IPS-18c (cell line): ENCODE measurements around the gene TAS2R10.

Experiments
- H3K4me3 ChIP-seq: 2 replicates; pipeline ENCODE4 v1.7.0; 2013; ENCODE audit warnings: low read depth, mild to moderate bottlenecking, low read length, moderate library complexity; ENCODE audit not compliant: insufficient read depth
- H3K9me3 ChIP-seq: one replicate; pipeline ENCODE4 v1.6.1; 2013; ENCODE audit warnings: mild to moderate bottlenecking, low read length, moderate library complexity; ENCODE audit not compliant: control insufficient read depth, insufficient read depth

Gene TAS2R10, protein sequence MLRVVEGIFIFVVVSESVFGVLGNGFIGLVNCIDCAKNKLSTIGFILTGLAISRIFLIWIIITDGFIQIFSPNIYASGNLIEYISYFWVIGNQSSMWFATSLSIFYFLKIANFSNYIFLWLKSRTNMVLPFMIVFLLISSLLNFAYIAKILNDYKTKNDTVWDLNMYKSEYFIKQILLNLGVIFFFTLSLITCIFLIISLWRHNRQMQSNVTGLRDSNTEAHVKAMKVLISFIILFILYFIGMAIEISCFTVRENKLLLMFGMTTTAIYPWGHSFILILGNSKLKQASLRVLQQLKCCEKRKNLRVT

DNA sequence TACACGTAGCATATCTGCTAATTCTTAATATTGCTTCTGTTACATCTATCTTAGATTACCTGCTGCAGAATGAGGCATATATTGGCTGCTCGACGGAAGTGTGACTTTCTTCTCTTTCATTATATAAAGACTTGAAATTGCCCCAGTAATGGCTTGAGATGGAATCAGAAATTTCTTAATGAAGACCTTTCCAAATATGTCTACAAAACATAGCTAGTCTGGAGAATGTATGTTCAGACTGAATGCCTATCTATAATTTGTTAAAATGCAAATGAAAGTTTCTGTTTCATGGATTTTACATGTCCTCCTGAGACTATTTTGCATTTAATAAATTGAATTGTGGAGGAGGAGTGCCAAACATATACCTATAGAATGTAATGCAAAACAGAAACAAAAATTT lies at the start of gene TAS2R10:
Gene TAS2R10, minus strand, starts transcription at position 101 of the 400 bp plus-strand sequence. Its CDS starts 89 bp downstream, at position 12.
- H3K9me3 ChIP-seq: no peaks in the 10 kb centered on the region
- H3K4me3 ChIP-seq: no peak within 1 kb of the TSS

DNA sequence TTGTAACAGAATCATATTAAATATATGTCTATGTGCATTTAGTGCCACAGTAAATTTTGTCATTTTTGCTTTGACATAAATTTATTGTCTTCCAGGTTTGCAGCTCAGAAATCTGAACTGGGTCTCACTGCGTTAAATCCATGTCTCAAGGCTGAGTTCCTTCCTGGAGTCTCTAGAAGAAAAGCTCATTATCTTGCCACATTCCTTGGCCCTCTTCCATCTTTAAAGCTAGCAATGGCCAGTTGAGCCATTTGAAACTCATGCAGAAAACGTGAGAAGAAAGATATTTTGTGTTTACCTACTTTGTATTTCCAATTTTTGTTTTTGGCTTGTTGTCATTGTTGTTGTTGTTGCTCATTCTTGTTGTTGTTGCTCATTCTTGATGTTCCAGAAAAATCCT lies 47.2 kb upstream of the TAS2R10 start:
- Histone ChIP-seq H3K4me3 (no peak overlapping the region), H3K9me3 (no peaks in the 10 kb centered on the region)

DNA sequence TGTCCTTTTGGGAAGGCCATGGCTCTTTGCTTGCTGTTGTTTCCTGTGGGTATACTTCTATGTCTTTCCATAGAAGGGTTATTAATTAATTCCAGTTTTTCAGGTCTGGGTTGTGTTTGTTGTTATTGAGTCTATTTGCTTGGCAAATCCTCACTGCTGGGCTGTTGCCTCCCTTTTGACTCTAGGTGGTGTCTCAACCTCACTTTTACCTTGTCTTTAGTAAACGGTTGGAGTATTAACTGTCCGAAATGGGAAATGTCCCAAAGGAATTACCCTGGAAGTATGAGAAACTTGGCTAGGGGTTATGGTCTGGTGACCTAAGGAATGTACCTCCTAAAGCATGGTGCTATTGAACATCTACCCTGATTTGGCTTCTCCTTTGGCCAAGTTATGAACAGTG lies 41.2 kb upstream of the TAS2R10 start:
- Histone ChIP-seq H3K9me3 (no peaks in the 10 kb centered on the region), H3K4me3 (no peak overlapping the region)

DNA sequence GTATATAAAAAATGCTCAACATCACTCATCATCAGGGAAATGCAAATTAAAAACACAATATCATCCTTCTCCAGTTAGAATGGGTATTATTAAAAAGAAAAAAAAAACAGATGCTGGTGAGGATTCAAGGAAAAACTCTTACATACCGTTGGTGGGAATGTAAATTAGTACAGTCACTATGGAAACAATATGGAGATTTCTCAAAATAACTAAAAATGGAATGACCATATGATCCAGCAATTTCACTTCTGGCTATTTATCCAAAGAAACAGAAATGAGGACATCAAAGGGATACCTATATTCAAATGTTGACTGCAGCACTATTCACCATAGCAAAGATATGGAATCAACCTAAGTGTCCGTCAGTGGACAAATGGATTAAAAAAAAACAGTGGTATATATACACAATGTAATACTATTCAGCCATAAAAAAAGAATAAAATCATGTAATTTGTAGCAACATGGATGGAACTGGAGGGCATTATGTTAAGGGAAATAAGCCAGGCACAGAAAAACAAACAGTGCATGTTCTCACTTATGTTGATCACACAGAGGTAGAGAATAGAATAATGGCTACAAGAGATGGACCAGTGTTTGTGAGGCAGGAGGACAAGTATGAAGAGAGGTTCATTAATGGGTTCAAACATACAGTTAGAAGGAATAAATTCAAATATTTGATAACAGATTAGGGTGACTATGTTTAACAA lies 37.5 kb upstream of the TAS2R10 start:
- Histone ChIP-seq H3K4me3 (no peak overlapping the region), H3K9me3 (peaks cover 3% of the 10 kb centered on the region)

DNA sequence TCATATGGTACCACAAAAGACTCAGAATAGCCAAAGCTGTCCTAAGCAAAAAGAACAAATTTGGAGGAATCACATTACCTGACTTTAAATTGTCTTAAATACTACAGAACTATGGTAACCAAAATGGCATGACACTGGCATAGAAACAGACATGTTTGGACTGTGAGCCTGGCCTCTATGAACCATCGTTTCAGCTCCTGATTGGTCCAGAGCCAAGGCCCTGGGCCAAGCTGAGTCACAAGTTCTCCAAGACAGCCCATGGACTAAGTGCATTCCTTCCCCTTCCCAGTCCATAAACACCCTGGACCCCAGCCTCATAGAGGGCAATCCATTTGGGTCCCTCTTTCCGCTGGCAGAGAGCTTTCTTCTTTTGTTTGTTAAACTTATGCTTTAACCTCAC lies 35.2 kb upstream of the TAS2R10 start:
- Histone ChIP-seq H3K4me3 (no peak overlapping the region), H3K9me3 (peaks cover 4% of the 10 kb centered on the region)

DNA sequence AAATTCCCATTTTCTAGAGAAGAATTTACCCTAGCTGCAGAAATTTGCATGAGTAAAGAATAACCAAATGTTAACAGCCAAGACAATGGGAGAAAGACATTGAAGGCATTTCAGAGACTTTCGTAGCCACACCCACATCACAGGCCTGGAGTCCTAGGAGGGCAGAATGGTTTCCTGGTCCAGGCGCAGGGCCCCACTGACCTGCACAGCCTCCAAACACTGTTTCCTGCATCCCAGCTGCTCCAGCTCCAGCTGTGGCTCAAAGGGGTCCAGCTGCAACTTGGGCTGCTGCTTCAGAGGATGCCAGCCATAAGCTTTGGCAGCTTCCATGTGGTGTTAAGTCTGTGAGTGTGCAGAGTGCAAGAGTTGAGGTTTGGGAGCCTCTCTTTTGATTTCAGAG lies 29.6 kb upstream of the TAS2R10 start:
- Histone ChIP-seq H3K9me3 (peaks cover 10% of the 10 kb centered on the region), H3K4me3 (no peak overlapping the region)

DNA sequence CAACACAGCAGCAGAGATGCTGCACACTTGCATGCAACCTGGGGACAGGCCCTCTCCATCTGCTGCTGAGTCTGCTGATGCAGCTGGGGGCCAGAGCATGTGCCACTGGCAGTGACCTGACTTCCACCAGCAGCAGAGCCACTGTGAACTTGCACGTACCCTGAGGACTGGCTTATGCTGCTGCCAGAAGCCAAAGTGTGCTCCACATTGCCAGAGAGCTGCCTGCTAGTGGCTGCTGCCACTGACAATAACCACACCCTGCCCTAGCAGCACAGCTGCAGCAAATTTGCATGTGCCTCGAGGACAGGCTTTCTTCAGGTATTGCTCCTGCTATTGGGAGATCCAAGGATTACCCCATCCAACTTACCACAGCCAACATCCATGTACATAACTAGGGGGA lies 27.6 kb upstream of the TAS2R10 start:
- H3K9me3 ChIP-seq: peaks cover 10% of the 10 kb centered on the region
- no peak overlapping the region for H3K4me3 ChIP-seq

DNA sequence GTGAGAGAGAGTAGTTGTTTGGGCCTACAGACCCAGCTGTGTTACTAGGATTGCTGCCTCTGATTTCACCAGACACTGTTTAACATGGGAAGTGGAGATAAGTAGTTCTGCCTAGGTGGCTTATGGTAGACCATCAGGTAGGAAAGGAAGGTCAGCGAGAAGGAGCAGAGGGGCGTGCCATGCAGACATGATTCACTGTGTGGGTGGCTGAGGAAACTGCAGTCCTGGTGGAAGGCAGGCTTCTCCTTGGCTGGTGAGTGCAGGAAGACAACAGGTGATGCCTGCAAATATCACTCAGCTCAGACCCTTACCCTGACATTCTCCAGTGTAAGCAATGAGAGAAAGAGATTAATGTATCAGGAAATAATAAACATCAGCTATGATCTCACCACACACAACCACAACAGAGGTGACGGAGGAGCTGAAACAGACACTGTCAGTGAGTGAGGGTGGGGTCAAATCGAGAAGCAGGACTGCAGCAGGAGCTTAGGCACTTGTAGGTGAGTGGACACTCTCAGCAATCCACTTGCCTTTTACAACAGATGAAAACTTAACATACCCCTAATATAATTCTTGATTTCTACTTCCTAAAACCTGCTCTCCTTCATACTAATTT lies 25.2 kb upstream of the TAS2R10 start:
- Histone ChIP-seq H3K4me3 (no peak overlapping the region), H3K9me3 (peaks cover 9% of the 10 kb centered on the region)

DNA sequence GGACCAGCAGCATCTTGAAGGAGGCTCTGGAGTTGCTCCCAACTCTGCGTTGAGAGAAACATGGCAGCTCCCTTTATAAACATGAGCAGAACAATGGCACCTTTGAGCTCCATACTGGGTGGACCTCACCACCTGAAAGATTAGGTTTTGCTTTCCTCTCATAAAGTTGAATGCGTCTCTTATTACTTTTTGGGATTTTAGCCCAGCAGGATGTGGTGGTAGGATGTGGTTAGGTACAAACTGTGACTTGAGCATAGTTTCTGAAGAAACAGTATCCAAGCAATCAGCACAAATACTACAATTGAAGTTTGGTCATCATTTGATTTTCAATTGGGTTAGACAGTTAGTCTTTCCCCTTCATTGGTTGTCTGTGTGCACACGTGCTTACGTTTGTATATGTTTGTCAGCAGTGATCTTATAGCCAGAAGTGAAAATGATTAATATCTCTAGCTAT lies 23.3 kb upstream of the TAS2R10 start, which contains the start of gene PRR4:
Gene PRR4, minus strand, starts transcription at position 51 of the 454 bp plus-strand sequence. Its CDS starts 38 bp downstream, at position 13.
- no peak within 1 kb of the TSS for H3K4me3 ChIP-seq
- no peaks in the 10 kb centered on the region for H3K9me3 ChIP-seq

DNA sequence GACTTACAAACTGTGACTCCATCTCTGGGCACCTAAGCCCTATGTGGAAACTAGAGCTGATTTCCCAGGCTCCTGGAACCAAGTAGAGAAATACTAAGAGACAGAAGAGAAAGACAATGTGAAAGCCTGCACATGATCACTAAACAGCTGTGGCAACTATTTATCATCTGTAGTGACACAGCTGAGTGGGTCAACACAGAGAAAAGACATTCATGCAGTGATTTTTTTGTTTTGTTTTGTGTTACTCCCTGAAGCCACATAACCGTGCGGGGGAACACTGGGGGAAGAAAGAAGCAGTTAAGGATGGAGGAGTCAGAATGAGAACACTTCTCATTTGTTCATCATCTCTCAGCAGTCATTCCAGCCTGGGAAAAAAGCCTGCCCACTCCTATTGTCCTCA lies 21.6 kb upstream of the TAS2R10 start:
- Histone ChIP-seq H3K4me3 (no peak overlapping the region), H3K9me3 (no peaks in the 10 kb centered on the region)

DNA sequence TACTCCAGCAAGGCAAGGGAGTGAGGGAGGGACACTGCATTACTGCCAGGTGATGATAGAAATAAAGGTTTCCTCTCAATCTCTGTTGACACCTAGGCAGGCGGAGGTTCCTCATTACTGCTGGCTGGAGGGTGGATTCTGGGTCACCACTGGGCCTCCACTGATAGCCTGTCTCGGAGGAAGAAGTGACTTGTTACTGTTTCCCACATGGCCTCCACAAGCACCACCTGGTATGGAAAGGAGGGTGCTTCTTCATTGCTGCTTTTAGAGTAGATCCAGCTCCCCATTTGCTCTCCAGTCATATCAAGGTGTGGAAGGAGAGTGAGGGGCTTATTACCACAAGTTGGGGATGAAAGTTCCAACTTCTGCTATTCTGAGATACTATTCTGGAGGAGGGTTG lies 16.7 kb upstream of the TAS2R10 start:
- no peaks in the 10 kb centered on the region for H3K9me3 ChIP-seq
- no peak overlapping the region for H3K4me3 ChIP-seq

DNA sequence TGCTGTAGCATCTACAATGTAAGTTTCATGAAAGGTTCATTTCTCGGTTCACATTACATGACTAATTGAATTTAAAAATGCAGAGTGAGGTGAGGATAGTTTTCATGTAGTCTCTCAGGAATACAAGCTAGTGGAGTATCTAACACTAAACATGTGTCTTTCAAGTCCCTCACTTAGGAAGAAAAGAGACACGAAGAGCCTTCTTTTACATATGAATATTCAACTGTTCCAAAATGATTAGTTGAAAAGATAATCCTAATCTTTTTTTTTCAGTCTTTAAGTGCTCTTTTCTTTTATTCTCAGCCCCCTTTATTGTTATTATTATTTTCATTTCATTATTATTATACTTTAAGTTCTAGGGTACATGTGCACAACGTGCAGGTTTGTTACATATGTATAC lies 12.3 kb upstream of the TAS2R10 start:
- H3K4me3 ChIP-seq: no peak overlapping the region
- H3K9me3 ChIP-seq: no peaks in the 10 kb centered on the region

DNA sequence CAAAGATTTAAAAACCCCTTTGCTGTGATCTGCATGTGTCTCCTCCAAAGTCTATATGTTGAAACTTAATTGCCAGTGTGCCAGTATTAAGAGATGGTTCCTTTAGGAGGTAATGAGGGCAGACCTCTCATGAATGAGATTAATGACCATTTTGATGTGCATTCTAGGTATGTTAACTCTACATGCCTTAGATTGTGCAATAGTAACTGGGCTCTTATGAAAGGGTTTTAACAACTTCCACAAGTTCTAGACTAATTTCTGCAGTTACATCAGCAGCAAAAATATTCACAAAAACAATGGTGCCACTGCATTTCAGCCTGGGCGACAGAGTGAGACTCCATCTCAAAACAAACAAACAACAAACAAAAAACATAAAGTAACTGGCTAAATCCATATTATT lies 3.8 kb upstream of the TAS2R10 start:
- H3K9me3 ChIP-seq: no peaks in the 10 kb centered on the region
- no peak overlapping the region for H3K4me3 ChIP-seq

DNA sequence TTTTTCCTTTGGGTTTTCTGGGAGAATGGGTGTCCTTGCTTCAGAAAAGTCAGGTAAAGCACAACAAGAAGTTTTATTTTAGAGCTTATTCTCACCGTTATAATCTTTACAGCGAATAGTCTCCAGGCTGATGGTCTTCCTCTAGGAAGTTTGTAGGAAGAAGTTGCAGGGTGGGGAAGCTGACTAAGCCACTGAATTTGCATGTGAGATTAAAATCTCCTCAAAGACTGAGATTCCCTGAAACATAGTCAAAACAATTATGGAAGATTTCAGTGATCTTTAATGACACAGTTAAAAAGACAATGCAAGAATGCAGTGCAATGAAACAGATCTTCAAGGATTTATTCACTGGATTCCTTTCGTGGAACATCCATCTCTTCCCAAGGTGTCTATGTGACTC lies 1.2 kb downstream of the TAS2R10 start:
- no peak overlapping the region for H3K4me3 ChIP-seq
- H3K9me3 ChIP-seq: no peaks in the 10 kb centered on the region

DNA sequence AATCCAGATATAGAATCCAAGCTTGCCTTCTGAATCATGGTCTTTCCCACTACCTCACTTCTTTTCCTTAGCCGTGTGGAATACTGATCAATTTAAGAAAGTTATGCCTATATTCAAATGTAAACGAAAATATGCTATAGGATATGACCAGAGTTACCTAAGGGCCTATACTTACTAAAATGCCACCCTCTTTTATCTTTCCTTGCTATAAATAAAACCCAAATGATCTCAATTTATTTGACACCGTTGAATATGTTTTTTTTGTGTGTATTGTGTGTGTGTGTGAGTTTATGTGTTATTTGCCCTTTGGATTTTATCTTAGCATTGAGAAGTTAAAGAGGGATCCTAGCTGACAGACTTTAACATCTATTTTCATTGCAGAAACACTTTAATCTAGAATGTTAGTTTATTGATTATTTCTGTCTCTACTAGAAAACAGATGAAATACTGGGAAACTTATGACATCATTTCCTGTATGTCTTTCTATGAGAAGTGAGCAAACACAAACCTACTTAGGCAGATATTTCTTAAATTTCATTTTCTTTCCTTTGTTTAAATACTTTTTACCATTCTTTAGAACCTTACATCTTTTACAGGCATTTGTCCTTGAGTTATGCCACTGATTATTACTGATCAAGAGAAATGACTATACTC lies 14.1 kb downstream of the TAS2R10 start:
- no peaks in the 10 kb centered on the region for H3K9me3 ChIP-seq
- no peak overlapping the region for H3K4me3 ChIP-seq

DNA sequence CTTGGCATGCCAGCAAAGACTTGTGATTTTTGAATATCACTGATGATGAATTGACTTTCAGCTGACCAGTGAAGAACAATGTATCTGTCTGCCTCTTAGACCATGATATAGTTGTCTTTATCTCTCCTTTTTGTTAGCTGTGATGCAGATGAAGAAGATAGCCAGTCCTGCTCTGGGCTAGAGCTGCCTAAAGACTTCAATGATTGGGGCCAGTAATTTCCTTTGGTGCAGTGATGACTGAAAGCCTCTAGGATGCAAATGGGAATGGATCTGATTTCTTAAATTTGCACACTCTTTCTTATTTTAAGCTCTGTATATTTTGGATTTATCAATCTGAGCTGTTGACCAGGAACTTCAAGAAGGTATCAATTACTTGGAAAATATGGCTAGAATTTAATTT lies 16.1 kb downstream of the TAS2R10 start, which contains the start of gene TAS2R9:
Gene TAS2R9, minus strand, starts transcription at position 101 of the 400 bp plus-strand sequence. Its CDS starts 93 bp downstream, at position 8.
- Histone ChIP-seq H3K9me3 (no peaks in the 10 kb centered on the region), H3K4me3 (no peak within 1 kb of the TSS)

DNA sequence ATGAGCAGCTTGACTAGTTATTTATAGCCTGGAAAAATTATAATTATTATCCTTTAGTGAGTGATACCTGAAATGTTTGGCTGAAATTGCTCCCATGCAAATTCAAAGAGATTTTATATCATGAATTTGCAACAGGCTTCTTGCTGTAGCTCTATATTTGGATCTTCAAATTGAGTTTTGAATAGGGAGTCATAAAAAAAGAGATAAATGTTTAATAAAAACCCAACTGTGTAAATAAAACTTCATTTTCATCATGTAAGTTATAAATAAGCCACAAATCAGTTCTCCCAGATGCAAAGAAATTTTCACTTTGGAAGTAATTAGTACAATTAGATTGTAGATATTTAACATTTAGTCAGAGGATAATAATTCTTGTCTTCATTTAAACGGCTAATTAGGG lies 19.0 kb downstream of the TAS2R10 start, which contains the start of gene TAS2R8:
Gene TAS2R8, minus strand, starts transcription at position 101 of the 400 bp plus-strand sequence. CDS start 306 bp downstream, outside the sequence.
- Histone ChIP-seq H3K4me3 (no peak within 1 kb of the TSS), H3K9me3 (no peaks in the 10 kb centered on the region)
